H1 (cell line): Measurements from ENCODE around the gene DRC3. TPM values are rescaled to one million over a fixed set of nuclear protein-coding genes. Genes with fewer than 3 reads are reported as not detected.

ENCODE experiments used
- CTCF ChIA-PET: fragments of 300-600 bp; sonication (Branson Sonifier 250); formaldehyde crosslinking; loops from one replicate; lab custom pipeline; 2021; ENCODE audit not compliant: partially characterized antibody; lab: Charles Lee
- POLR2A ChIA-PET: fragments of 300-600 bp; sonication (Branson Sonifier 250); formaldehyde crosslinking; loops from one replicate; lab custom pipeline; 2021; ENCODE audit warnings: inconsistent platforms; ENCODE audit not compliant: partially characterized antibody; lab: Charles Lee
- DNase-seq, 2 experiments: peaks; one replicate each; pipeline versions ENCODE4 v3.0.0 to v3.0.0-alpha.2; 2010 to 2022; ENCODE audit warnings: low spot score in 2 of 2, low read depth in 1 of 2, mixed read lengths in 1 of 2
- FAIRE-seq: peaks from 2 replicates; lab custom pipeline; 2011; peaks lifted over from hg19 to GRCh38; lab: Jason Lieb, UNC
- H2AFZ ChIP-seq: 2 replicates; pipeline ENCODE4 v1.8.1; 2012; ENCODE audit warnings: low read length, inconsistent platforms
- H2AK5ac ChIP-seq: 2 replicates; pipeline ENCODE4 v1.6.1; 2013; ENCODE audit warnings: low read depth, low read length
- H2BK120ac ChIP-seq: replicated peaks from 2 replicates; pipeline ENCODE3; 2013; ENCODE audit warnings: low read depth, low read length, inconsistent platforms
- H2BK12ac ChIP-seq: 2 replicates; pipeline ENCODE4 v1.6.1; 2013; ENCODE audit warnings: low read depth, low read length
- H2BK15ac ChIP-seq: 2 replicates; pipeline ENCODE4 v1.6.1; 2013; ENCODE audit warnings: low read length
- H2BK20ac ChIP-seq: 2 replicates; pipeline ENCODE4 v1.6.1; 2013; ENCODE audit warnings: low read length
- H2BK5ac ChIP-seq: 2 replicates; pipeline ENCODE4 v1.6.1; 2013; ENCODE audit warnings: low read depth, low read length
- H3K14ac ChIP-seq: 2 replicates; pipeline ENCODE4 v1.6.1; 2013; ENCODE audit warnings: inconsistent platforms; ENCODE audit not compliant: insufficient read length
- H3K18ac ChIP-seq: 2 replicates; pipeline ENCODE4 v1.6.1; 2013; ENCODE audit warnings: low read length; ENCODE audit errors: extremely low read depth
- H3K23ac ChIP-seq: 2 replicates; pipeline ENCODE4 v1.6.1; 2013; ENCODE audit warnings: inconsistent platforms; ENCODE audit not compliant: insufficient read length
- H3K23me2 ChIP-seq: 2 replicates; pipeline ENCODE4 v1.6.1; 2013; ENCODE audit warnings: low read depth, low read length
- H3K27ac ChIP-seq: 2 replicates; pipeline ENCODE4 v1.6.1; 2011; ENCODE audit warnings: low read depth, low read length, inconsistent platforms
- H3K27me3 ChIP-seq, 4 experiments: replicated peaks in 1 of 4; 1 replicate in 1 of 4; 2 replicates in 3 of 4; pipeline versions ENCODE4 v1.6.1 to v1.8.1; 2011 to 2013; ENCODE audit warnings: low read length in 3 of 4, mild to moderate bottlenecking in 3 of 4, inconsistent platforms in 2 of 4, mixed read lengths in 2 of 4, moderate library complexity in 1 of 4; ENCODE audit not compliant: control insufficient read depth in 3 of 4, insufficient read depth in 3 of 4; ENCODE audit errors: extremely low read depth in 1 of 4
- H3K36me3 ChIP-seq, 4 experiments: 2 replicates each; pipeline versions ENCODE4 v1.6.1 to v1.8.1; 2011 to 2013; ENCODE audit warnings: mild to moderate bottlenecking in 4 of 4, low read length in 3 of 4, moderate library complexity in 2 of 4, control low read depth in 1 of 4, inconsistent platforms in 1 of 4; ENCODE audit not compliant: insufficient read depth in 4 of 4, control insufficient read depth in 2 of 4
- H3K4ac ChIP-seq: replicated peaks from 2 replicates; pipeline ENCODE3; 2013; ENCODE audit warnings: low read length, low read depth, mixed read lengths, inconsistent platforms; ENCODE audit not compliant: insufficient read length
- H3K4me1 ChIP-seq, 4 experiments: replicated peaks in 1 of 4; 1 replicate in 1 of 4; 2 replicates in 3 of 4; pipeline versions ENCODE4 v1.6.1 to v1.8.1; 2011 to 2013; ENCODE audit warnings: low read length in 3 of 4, inconsistent platforms in 2 of 4, mixed read lengths in 1 of 4; ENCODE audit not compliant: insufficient read depth in 4 of 4, control insufficient read depth in 3 of 4
- H3K4me2 ChIP-seq, 2 experiments: 2 replicates each; pipeline versions ENCODE4 v1.6.1 to v1.8.1; 2011 to 2013; ENCODE audit warnings: low read depth in 2 of 2, low read length in 2 of 2, control low read depth in 1 of 2, inconsistent platforms in 1 of 2, mild to moderate bottlenecking in 1 of 2; ENCODE audit not compliant: insufficient read depth in 1 of 2
- H3K4me3 ChIP-seq, 4 experiments: fragments of 200-600, 300-600 bp in 1 of 4; sonication (generic), shearing (Covaris generic), sonication (Bioruptor Twin) in 1 of 4; 2 replicates each; pipeline versions ENCODE4 v1.5.1 to v1.8.1; 2011 to 2016; ENCODE audit warnings: low read length in 4 of 4, low read depth in 3 of 4, control low read depth in 2 of 4, inconsistent platforms in 2 of 4, mild to moderate bottlenecking in 2 of 4, mixed read lengths in 1 of 4, moderate library complexity in 1 of 4; ENCODE audit not compliant: insufficient read depth in 2 of 4; ENCODE audit errors: extremely low read depth in 1 of 4
- H3K56ac ChIP-seq: replicated peaks from 2 replicates; pipeline ENCODE3; 2013; ENCODE audit warnings: low read depth, mild to moderate bottlenecking, mixed read lengths, low read length, inconsistent platforms; ENCODE audit not compliant: insufficient read length
- H3K79me1 ChIP-seq: 2 replicates; pipeline ENCODE4 v1.6.1; 2013; ENCODE audit warnings: low read depth, low read length, control low read depth
- H3K79me2 ChIP-seq, 2 experiments: 2 replicates each; pipeline versions ENCODE4 v1.6.1 to v1.8.1; 2012 to 2013; ENCODE audit warnings: low read length in 2 of 2, mild to moderate bottlenecking in 2 of 2, inconsistent platforms in 1 of 2; ENCODE audit not compliant: insufficient read depth in 2 of 2, control insufficient read depth in 1 of 2
- H3K9ac ChIP-seq, 4 experiments: replicated peaks in 1 of 4; 1 replicate in 1 of 4; 2 replicates in 3 of 4; pipeline versions ENCODE4 v1.6.1 to v1.8.1; 2011 to 2013; ENCODE audit warnings: low read depth in 3 of 4, low read length in 3 of 4, control low read depth in 2 of 4, mild to moderate bottlenecking in 2 of 4, moderate library complexity in 2 of 4, inconsistent platforms in 1 of 4; ENCODE audit errors: extremely low read depth in 1 of 4
- H3K9me3 ChIP-seq, 2 experiments: 2 replicates each; pipeline versions ENCODE4 v1.6.1 to v1.8.1; 2012 to 2013; ENCODE audit warnings: mild to moderate bottlenecking in 2 of 2, moderate library complexity in 2 of 2, control low read depth in 1 of 2, inconsistent platforms in 1 of 2, low read depth in 1 of 2, low read length in 1 of 2, mixed read lengths in 1 of 2; ENCODE audit not compliant: insufficient read depth in 2 of 2
- H4K20me1 ChIP-seq, 2 experiments: replicated peaks in 1 of 2; 2 replicates each; pipeline versions ENCODE3 to v1.8.1; 2011 to 2013; ENCODE audit warnings: inconsistent platforms in 2 of 2, low read length in 2 of 2, mild to moderate bottlenecking in 1 of 2; ENCODE audit not compliant: insufficient read depth in 2 of 2, control insufficient read depth in 1 of 2
- H4K5ac ChIP-seq: 2 replicates; pipeline ENCODE4 v1.6.1; 2013; ENCODE audit warnings: low read length, low read depth, mixed read lengths, inconsistent platforms; ENCODE audit not compliant: insufficient read length
- H4K8ac ChIP-seq: 2 replicates; pipeline ENCODE4 v1.8.0; 2013; ENCODE audit warnings: mild to moderate bottlenecking, moderate library complexity, low read length, inconsistent platforms; ENCODE audit not compliant: insufficient read depth; ENCODE audit errors: extremely low read depth
- H4K91ac ChIP-seq: replicated peaks from 2 replicates; pipeline ENCODE3; 2013; ENCODE audit warnings: low read length, mixed read lengths, inconsistent platforms; ENCODE audit not compliant: insufficient read length
- HDAC2 ChIP-seq, 2 experiments: fragments of 300-600 bp in 1 of 2; sonication (generic) in 1 of 2; IDR thresholded peaks; 2 replicates each; pipeline ENCODE4 v1.6.1; 2011 to 2012; ENCODE audit warnings: low read depth in 2 of 2, low read length in 2 of 2, mild to moderate bottlenecking in 2 of 2, moderate library complexity in 2 of 2, borderline replicate concordance in 1 of 2, inconsistent platforms in 1 of 2
- WGBS, 2 experiments: shearing (Covaris generic) in 1 of 2; methylation state at CpG; one replicate each; pipeline versions ENCODE4 v1.1.6 to v1.1.7; 2013 to 2015; ENCODE audit warnings: low lambda C conversion rate in 2 of 2, mixed read lengths in 2 of 2, inconsistent platforms in 1 of 2, low coverage in 1 of 2, missing lambda C conversion rate in 1 of 2; ENCODE audit not compliant: insufficient replicate concordance in 2 of 2, insufficient coverage in 1 of 2, insufficient read length in 1 of 2; ENCODE audit errors: extremely low coverage in 1 of 2, missing lambda C conversion rate in 1 of 2; 5-methylcytosine and 5-hydroxymethylcytosine counted together
- polyA plus RNA-seq, 7 experiments: library from polyadenylated mRNA; depleted of rRNA in 3 of 7; stranded (reverse) in 5 of 7; unstranded in 2 of 7; fragments of >200 nt in 5 of 7; fragments of 200-250 nt in 2 of 7; gene quantifications; 1 replicate in 5 of 7; 2 replicates in 1 of 7; 4 replicates in 1 of 7; pipeline versions ENCODE4 v1.2.1 to v1.2.3, GENCODE V29; 2011 to 2013; ENCODE audit warnings: missing spikeins in 2 of 7, mixed read lengths in 2 of 7
- total RNA-seq: library from RNA; stranded (reverse); fragmentation: NEBNext Ultra II Directional; extraction: Animal tissue kit (Norgen Biotek cat#: 25700); gene quantifications from 2 replicates; pipeline ENCODE4 v1.2.1, GENCODE V29; 2021

The DRC3 gene
- total and polyA plus RNA-seq, 2 of the 8 experiments (the other 6 are each of a cell fraction or from before 2014, with no cell fraction given), result 0.59 TPM; not detected in 1

- no peak overlapping the region for H3K4me3 ChIP-seq
- CTCF ChIA-PET, result no interaction called here
- no peaks in the 10 kb centered on the region for H3K79me2 ChIP-seq
- no peak overlapping the region for H3K27ac ChIP-seq
- FAIRE-seq, result no peak
- H3K79me1 ChIP-seq, result no peaks in the 10 kb centered on the region
- H4K91ac ChIP-seq, result no peak overlapping the region
- H3K4me2 ChIP-seq, result no peak overlapping the region
- H4K5ac ChIP-seq, result no peak overlapping the region
- no peak overlapping the region for H3K23ac ChIP-seq
- no peaks in the 10 kb centered on the region for H3K23me2 ChIP-seq
- no peak for TF ChIP-seq HDAC2 (IDR thresholded peaks at IDR 0.05; ENCODE audit: borderline replicate concordance in 1 of 2, low read depth in 2 of 2, low read length in 2 of 2)
- TF ChIP-seq, all 59 proteins: peak for 0
- no peak overlapping the region for H2AK5ac ChIP-seq
- no peak overlapping the region for H3K56ac ChIP-seq
- H2BK15ac ChIP-seq, result no peak overlapping the region
- no peaks in the 10 kb centered on the region for H3K4me1 ChIP-seq
- H2BK20ac ChIP-seq, result no peak overlapping the region
- H3K18ac ChIP-seq, result no peak overlapping the region
- no peak overlapping the region for H2AFZ ChIP-seq
- H4K20me1 ChIP-seq, result no peaks in the 10 kb centered on the region
- no peaks in the 10 kb centered on the region for H3K9me3 ChIP-seq
- H3K9ac ChIP-seq, result no peak overlapping the region
- H3K14ac ChIP-seq, result no peak overlapping the region
- no peaks in the 10 kb centered on the region for H3K27me3 ChIP-seq
- no peak overlapping the region for H2BK12ac ChIP-seq
- no peak for DNase-seq
- H3K4ac ChIP-seq, result no peak overlapping the region
- peaks cover 2 to 6% (median 5%) of the 10 kb centered on the region in 4 experiments; a peak in 4 of 8 replicates for H3K36me3 ChIP-seq
- H2BK5ac ChIP-seq, result no peak overlapping the region
- no peak overlapping the region for H4K8ac ChIP-seq
- WGBS, 2 experiments, result 97% methylated on average over 2 of the region's 2 CpGs; no CpG with 5 or more reads in 1 of the 2 experiments
- no peak overlapping the region for H2BK120ac ChIP-seq
- POLR2A ChIA-PET, result no interaction called here
These were observed 91.4 kb downstream of the DRC3 start for GRCh38 chr17:18064053-18064452.
